WTC11 (cell line): ENCODE measurements around the gene UNC79. TPM values are rescaled to one million over a fixed set of nuclear protein-coding genes. Genes with fewer than 3 reads are reported as not detected.

Experiments used
- ATAC-seq: fragments of 200-7000 bp; cut with Tn5 transposase; 2 replicates; pipeline ENCODE4 v1.10.0; 2021; ENCODE audit warnings: mild to moderate bottlenecking, moderate library complexity
- CTCF ChIA-PET: fragments of 300-600 bp; sonication (Branson Sonifier 250); formaldehyde crosslinking; loops from one replicate; lab custom pipeline; 2021; ENCODE audit warnings: antibody characterized with exemption; lab: Charles Lee
- POLR2A ChIA-PET: fragments of 350-600 bp; sonication (Branson Sonifier 250); formaldehyde crosslinking; loops from one replicate; lab custom pipeline; 2021; ENCODE audit warnings: antibody characterized with exemption; lab: Charles Lee
- DNase-seq: peaks from one replicate; pipeline ENCODE4 v3.0.0; 2021; ENCODE audit warnings: low spot score
- H3K27ac Mint-ChIP-seq: 2 replicates; pipeline ENCODE4 v1.8.0; 2021; ENCODE audit warnings: mixed read lengths
- H3K27me3 Mint-ChIP-seq: 2 replicates; pipeline ENCODE4 v1.8.0; 2021; ENCODE audit warnings: low read depth, mild to moderate bottlenecking, moderate library complexity, mixed read lengths
- H3K36me3 Mint-ChIP-seq: 2 replicates; pipeline ENCODE4 v1.8.0; 2021; ENCODE audit warnings: mixed read lengths
- H3K4me1 Mint-ChIP-seq: 2 replicates; pipeline ENCODE4 v1.8.0; 2022; ENCODE audit warnings: mixed read lengths
- H3K4me3 Mint-ChIP-seq: 2 replicates; pipeline ENCODE4 v1.8.0; 2021; ENCODE audit warnings: mild to moderate bottlenecking, moderate library complexity, mixed read lengths
- H3K9me3 Mint-ChIP-seq: 2 replicates; pipeline ENCODE4 v1.8.0; 2021; ENCODE audit warnings: mixed read lengths
- CREB1 ChIP-seq: sonication (generic); formaldehyde crosslinking; IDR thresholded peaks from 2 replicates; pipeline ENCODE4 v1.8.0; 2023; ENCODE audit warnings: mild to moderate bottlenecking, missing genetic modification reagents
- FOXP1 ChIP-seq: sonication (generic); formaldehyde crosslinking; IDR thresholded peaks from 2 replicates; pipeline ENCODE4 v1.8.0; 2022; ENCODE audit warnings: missing genetic modification reagents, mild to moderate bottlenecking, moderate library complexity, borderline replicate concordance
- NR1H2 ChIP-seq: sonication (generic); formaldehyde crosslinking; IDR thresholded peaks from 2 replicates; pipeline ENCODE4 v1.9.0; 2021; ENCODE audit warnings: mild to moderate bottlenecking, moderate library complexity, missing genetic modification reagents
- TCF7 ChIP-seq: sonication (generic); formaldehyde crosslinking; IDR thresholded peaks from 2 replicates; pipeline ENCODE4 v1.8.0; 2022; ENCODE audit warnings: mild to moderate bottlenecking, low read depth, missing genetic modification reagents, moderate library complexity
- ZBTB21 ChIP-seq: sonication (generic); formaldehyde crosslinking; IDR thresholded peaks from 2 replicates; pipeline ENCODE4 v1.8.1; 2023; ENCODE audit warnings: mild to moderate bottlenecking, missing genetic modification reagents, borderline replicate concordance
- ZNF138 ChIP-seq: sonication (generic); formaldehyde crosslinking; conservative IDR thresholded peaks from 2 replicates; pipeline ENCODE4 v1.8.1; 2022; ENCODE audit warnings: mild to moderate bottlenecking, moderate library complexity, missing genetic modification reagents
- ZNF232 ChIP-seq: sonication (generic); formaldehyde crosslinking; IDR thresholded peaks from 2 replicates; pipeline ENCODE4 v1.8.0; 2022; ENCODE audit warnings: mild to moderate bottlenecking, missing genetic modification reagents
- ZNF263 ChIP-seq: sonication (generic); formaldehyde crosslinking; IDR thresholded peaks from 2 replicates; pipeline ENCODE4 v1.8.1; 2022; ENCODE audit warnings: low read depth, mild to moderate bottlenecking, moderate library complexity, missing genetic modification reagents
- ZNF423 ChIP-seq: fragments of 250-450 bp; sonication (Bioruptor Pico); IDR thresholded peaks from 2 replicates; pipeline ENCODE4 v2.1.2; 2022; ENCODE audit warnings: mild to moderate bottlenecking, moderate library complexity
- total RNA-seq: library from RNA; stranded (reverse); gene quantifications from 3 replicates; pipeline ENCODE4 v1.2.3, GENCODE V29; 2021
- TF ChIP-seq, protein P1 (sequence below): sonication (generic); formaldehyde crosslinking; IDR thresholded peaks from 2 replicates; pipeline ENCODE4 v1.8.1; 2022; ENCODE audit warnings: mild to moderate bottlenecking, missing genetic modification reagents, moderate library complexity, borderline replicate concordance
- TF ChIP-seq, protein P2 (sequence below): sonication (generic); formaldehyde crosslinking; IDR thresholded peaks from 2 replicates; pipeline ENCODE4 v1.8.0; 2022; ENCODE audit warnings: mild to moderate bottlenecking, missing genetic modification reagents
- TF ChIP-seq, protein P3 (sequence below): sonication (generic); formaldehyde crosslinking; IDR thresholded peaks from 2 replicates; pipeline ENCODE4 v1.8.0; 2022; ENCODE audit warnings: mild to moderate bottlenecking, missing genetic modification reagents
- TF ChIP-seq, protein P4 (sequence below): sonication (generic); formaldehyde crosslinking; IDR thresholded peaks from 2 replicates; pipeline ENCODE4 v1.8.1; 2023; ENCODE audit warnings: mild to moderate bottlenecking, missing genetic modification reagents
- TF ChIP-seq, protein P5 (sequence below): fragments of 200-600 bp; IDR thresholded peaks from 2 replicates; pipeline ENCODE4 v1.8.0; 2022; ENCODE audit warnings: antibody characterized with exemption
- TF ChIP-seq, protein P6 (sequence below): sonication (generic); formaldehyde crosslinking; IDR thresholded peaks from 2 replicates; pipeline ENCODE4 v1.8.1; 2022; ENCODE audit warnings: mild to moderate bottlenecking, moderate library complexity, missing genetic modification reagents
- TF ChIP-seq, protein P7 (sequence below): sonication (generic); formaldehyde crosslinking; IDR thresholded peaks from 2 replicates; pipeline ENCODE4 v1.8.0; 2022; ENCODE audit warnings: missing genetic modification reagents
- TF ChIP-seq, protein P8 (sequence below): sonication (generic); formaldehyde crosslinking; IDR thresholded peaks from 2 replicates; pipeline ENCODE4 v1.8.0; 2022; ENCODE audit warnings: mild to moderate bottlenecking, missing genetic modification reagents

The UNC79 gene
- total RNA-seq, 1 experiment from 2014 or later: 2.1 TPM

DNA sequence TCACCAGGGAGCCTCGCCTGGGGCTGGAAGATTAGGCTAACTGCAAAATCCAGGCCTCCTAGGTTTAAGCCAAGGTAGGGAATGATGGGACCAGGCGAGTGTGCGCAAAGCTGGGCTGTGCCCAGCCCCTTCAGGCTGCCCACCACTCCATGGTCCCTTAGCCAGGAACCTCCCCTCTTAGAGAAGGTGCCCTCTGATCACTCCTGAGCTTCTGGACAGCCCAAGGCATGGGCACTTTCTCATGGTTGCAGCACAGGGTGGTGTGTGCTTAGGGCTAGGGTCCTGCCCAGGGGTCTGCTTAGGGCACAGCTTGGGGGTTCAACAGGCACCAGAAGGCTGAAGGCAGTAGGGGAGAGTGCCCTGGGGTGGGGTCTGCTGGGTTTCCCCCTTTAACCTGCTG, 288.5 kb downstream of the UNC79 start:
- ChIA-PET POLR2A (no interaction called here), CTCF (interaction anchor here (1.2 to 1.9 kb wide), 3 partner anchors 64 to 220 kb away, joined by 3 to 6 read pairs (median 5); no protein-coding TSS in a partner anchor)
- Mint-ChIP-seq H3K27ac (no peak overlapping the region), H3K4me3 (no peak overlapping the region), H3K27me3 (no peaks in the 10 kb centered on the region), H3K36me3 (no peaks in the 10 kb centered on the region), H3K4me1 (no peaks in the 10 kb centered on the region)
- no peak for ATAC-seq
- no peak for DNase-seq
- TF ChIP-seq ZBTB21 (CRISPR knock-in tag) (no peak), ZNF138 (CRISPR knock-in tag) (no peak), FOXP1 (CRISPR knock-in tag) (no peak)
- TF ChIP-seq, protein P1, sequence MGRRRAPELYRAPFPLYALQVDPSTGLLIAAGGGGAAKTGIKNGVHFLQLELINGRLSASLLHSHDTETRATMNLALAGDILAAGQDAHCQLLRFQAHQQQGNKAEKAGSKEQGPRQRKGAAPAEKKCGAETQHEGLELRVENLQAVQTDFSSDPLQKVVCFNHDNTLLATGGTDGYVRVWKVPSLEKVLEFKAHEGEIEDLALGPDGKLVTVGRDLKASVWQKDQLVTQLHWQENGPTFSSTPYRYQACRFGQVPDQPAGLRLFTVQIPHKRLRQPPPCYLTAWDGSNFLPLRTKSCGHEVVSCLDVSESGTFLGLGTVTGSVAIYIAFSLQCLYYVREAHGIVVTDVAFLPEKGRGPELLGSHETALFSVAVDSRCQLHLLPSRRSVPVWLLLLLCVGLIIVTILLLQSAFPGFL: no peak
- TF ChIP-seq, protein P2, sequence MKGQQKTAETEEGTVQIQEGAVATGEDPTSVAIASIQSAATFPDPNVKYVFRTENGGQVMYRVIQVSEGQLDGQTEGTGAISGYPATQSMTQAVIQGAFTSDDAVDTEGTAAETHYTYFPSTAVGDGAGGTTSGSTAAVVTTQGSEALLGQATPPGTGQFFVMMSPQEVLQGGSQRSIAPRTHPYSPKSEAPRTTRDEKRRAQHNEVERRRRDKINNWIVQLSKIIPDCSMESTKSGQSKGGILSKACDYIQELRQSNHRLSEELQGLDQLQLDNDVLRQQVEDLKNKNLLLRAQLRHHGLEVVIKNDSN (CRISPR knock-in tag): no peak
- TF ChIP-seq, protein P3, sequence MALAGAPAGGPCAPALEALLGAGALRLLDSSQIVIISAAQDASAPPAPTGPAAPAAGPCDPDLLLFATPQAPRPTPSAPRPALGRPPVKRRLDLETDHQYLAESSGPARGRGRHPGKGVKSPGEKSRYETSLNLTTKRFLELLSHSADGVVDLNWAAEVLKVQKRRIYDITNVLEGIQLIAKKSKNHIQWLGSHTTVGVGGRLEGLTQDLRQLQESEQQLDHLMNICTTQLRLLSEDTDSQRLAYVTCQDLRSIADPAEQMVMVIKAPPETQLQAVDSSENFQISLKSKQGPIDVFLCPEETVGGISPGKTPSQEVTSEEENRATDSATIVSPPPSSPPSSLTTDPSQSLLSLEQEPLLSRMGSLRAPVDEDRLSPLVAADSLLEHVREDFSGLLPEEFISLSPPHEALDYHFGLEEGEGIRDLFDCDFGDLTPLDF (CRISPR knock-in tag): no peak
- TF ChIP-seq, protein P4, sequence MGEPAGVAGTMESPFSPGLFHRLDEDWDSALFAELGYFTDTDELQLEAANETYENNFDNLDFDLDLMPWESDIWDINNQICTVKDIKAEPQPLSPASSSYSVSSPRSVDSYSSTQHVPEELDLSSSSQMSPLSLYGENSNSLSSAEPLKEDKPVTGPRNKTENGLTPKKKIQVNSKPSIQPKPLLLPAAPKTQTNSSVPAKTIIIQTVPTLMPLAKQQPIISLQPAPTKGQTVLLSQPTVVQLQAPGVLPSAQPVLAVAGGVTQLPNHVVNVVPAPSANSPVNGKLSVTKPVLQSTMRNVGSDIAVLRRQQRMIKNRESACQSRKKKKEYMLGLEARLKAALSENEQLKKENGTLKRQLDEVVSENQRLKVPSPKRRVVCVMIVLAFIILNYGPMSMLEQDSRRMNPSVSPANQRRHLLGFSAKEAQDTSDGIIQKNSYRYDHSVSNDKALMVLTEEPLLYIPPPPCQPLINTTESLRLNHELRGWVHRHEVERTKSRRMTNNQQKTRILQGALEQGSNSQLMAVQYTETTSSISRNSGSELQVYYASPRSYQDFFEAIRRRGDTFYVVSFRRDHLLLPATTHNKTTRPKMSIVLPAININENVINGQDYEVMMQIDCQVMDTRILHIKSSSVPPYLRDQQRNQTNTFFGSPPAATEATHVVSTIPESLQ (CRISPR knock-in tag): no peak
- TF ChIP-seq, protein P5, sequence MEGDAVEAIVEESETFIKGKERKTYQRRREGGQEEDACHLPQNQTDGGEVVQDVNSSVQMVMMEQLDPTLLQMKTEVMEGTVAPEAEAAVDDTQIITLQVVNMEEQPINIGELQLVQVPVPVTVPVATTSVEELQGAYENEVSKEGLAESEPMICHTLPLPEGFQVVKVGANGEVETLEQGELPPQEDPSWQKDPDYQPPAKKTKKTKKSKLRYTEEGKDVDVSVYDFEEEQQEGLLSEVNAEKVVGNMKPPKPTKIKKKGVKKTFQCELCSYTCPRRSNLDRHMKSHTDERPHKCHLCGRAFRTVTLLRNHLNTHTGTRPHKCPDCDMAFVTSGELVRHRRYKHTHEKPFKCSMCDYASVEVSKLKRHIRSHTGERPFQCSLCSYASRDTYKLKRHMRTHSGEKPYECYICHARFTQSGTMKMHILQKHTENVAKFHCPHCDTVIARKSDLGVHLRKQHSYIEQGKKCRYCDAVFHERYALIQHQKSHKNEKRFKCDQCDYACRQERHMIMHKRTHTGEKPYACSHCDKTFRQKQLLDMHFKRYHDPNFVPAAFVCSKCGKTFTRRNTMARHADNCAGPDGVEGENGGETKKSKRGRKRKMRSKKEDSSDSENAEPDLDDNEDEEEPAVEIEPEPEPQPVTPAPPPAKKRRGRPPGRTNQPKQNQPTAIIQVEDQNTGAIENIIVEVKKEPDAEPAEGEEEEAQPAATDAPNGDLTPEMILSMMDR: no peak
- TF ChIP-seq, protein P6, sequence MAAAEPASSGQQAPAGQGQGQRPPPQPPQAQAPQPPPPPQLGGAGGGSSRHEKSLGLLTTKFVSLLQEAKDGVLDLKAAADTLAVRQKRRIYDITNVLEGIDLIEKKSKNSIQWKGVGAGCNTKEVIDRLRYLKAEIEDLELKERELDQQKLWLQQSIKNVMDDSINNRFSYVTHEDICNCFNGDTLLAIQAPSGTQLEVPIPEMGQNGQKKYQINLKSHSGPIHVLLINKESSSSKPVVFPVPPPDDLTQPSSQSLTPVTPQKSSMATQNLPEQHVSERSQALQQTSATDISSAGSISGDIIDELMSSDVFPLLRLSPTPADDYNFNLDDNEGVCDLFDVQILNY: no peak
- TF ChIP-seq, all 79 proteins: peak for 0
- H3K9me3 Mint-ChIP-seq: peaks cover 5% of the 10 kb centered on the region; the same call in 1 of the 2 replicates

DNA sequence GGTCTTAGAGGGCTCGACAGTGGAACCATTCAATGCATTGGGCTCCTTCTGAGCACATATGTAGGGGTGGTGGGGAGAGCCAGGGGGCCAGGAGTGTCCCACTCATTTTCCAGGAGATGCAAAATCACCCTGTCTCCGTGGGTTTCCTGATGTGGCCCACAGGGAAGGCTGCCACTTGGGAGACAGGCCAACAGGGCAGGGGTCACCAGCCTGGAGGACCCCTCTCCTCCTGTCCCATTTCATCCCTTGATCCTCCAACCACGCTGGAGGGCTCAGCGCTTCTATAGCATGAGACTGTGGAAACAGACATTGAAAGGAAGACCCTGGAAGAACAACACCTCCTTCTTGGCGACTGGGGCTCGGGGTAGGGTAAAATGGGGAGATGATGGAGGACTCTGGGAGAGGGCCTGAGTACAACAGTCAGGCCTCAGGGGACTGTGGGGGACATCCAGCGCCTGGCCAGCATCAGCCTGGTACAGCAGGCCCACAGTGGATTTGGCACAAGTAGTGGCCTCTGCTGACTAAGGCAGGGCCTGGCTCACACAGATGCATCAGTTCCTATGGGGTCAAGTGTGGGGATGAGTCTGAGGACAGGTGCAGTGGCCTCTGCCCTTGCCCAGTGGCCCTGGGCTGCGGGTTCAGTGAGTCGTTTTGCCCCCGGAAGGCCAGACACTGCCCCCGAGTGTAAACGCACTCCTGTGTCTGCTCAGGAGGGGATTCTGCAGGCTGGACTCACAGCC, 289.5 kb downstream of the UNC79 start:
- H3K4me1 Mint-ChIP-seq: peaks cover 4% of the 10 kb centered on the region; the same call in 1 of the 2 replicates
- H3K27ac Mint-ChIP-seq: no peak overlapping the region

DNA sequence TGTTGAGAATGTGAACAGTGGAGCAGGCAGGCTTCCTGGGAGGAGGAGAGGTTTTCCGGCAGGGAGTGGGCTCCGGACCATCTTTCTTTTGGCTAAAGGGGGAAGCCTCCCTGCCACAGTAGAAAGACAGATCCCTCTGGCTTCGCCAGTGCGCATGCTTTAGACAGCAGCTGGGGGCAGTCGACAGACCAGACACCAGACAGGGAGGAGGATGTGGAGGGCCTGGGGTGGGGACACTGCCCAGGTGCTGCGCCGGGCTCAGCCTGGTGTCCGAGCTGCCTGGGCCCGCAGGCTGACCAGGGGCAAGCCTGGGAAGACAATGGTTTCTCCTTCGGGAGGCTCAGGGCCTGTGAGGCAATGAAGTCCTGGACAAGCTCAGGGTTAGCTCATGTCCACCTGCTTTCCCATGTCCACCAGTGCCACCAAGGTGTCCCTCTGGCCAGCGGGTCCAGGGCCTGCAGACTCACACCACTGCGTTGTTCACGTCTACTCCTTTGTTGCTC, 290.3 kb downstream of the UNC79 start:
- ATAC-seq (no peak), DNase-seq (no peak)
- H3K4me1 Mint-ChIP-seq: peaks cover 4% of the 10 kb centered on the region; the same call in 1 of the 2 replicates
- no peak for TF ChIP-seq CREB1 (CRISPR knock-in tag)
- TF ChIP-seq, protein P7, sequence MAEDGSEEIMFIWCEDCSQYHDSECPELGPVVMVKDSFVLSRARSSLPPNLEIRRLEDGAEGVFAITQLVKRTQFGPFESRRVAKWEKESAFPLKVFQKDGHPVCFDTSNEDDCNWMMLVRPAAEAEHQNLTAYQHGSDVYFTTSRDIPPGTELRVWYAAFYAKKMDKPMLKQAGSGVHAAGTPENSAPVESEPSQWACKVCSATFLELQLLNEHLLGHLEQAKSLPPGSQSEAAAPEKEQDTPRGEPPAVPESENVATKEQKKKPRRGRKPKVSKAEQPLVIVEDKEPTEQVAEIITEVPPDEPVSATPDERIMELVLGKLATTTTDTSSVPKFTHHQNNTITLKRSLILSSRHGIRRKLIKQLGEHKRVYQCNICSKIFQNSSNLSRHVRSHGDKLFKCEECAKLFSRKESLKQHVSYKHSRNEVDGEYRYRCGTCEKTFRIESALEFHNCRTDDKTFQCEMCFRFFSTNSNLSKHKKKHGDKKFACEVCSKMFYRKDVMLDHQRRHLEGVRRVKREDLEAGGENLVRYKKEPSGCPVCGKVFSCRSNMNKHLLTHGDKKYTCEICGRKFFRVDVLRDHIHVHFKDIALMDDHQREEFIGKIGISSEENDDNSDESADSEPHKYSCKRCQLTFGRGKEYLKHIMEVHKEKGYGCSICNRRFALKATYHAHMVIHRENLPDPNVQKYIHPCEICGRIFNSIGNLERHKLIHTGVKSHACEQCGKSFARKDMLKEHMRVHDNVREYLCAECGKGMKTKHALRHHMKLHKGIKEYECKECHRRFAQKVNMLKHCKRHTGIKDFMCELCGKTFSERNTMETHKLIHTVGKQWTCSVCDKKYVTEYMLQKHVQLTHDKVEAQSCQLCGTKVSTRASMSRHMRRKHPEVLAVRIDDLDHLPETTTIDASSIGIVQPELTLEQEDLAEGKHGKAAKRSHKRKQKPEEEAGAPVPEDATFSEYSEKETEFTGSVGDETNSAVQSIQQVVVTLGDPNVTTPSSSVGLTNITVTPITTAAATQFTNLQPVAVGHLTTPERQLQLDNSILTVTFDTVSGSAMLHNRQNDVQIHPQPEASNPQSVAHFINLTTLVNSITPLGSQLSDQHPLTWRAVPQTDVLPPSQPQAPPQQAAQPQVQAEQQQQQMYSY (CRISPR knock-in tag): no peak
- TF ChIP-seq ZNF232 (CRISPR knock-in tag): no peak
- TF ChIP-seq ZNF263 (CRISPR knock-in tag): no peak
- no peak for TF ChIP-seq NR1H2 (CRISPR knock-in tag)
- no peak for TF ChIP-seq TCF7 (CRISPR knock-in tag)
- no peak for TF ChIP-seq ZNF423 (CRISPR knock-in tag)

More for the DNA sequence above, 289.5 kb downstream of the UNC79 start:
- no peak for ATAC-seq
- CTCF ChIA-PET: interaction anchor here (1.9 kb wide), 1 partner anchor 65 kb away, joined by 6 read pairs; no protein-coding TSS in a partner anchor
- Mint-ChIP-seq H3K4me3 (no peak overlapping the region), H3K27me3 (no peaks in the 10 kb centered on the region), H3K9me3 (peaks cover 5% of the 10 kb centered on the region; the same call in 1 of the 2 replicates)
- TF ChIP-seq, protein P8, sequence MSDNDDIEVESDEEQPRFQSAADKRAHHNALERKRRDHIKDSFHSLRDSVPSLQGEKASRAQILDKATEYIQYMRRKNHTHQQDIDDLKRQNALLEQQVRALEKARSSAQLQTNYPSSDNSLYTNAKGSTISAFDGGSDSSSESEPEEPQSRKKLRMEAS (CRISPR knock-in tag): no peak
- TF ChIP-seq, all 79 proteins: peak for 0
- POLR2A ChIA-PET: no interaction called here
- no peaks in the 10 kb centered on the region for H3K36me3 Mint-ChIP-seq
- no peak for DNase-seq

More for the DNA sequence above, 290.3 kb downstream of the UNC79 start:
- H3K36me3 Mint-ChIP-seq: no peaks in the 10 kb centered on the region
- peaks cover 5% of the 10 kb centered on the region; the same call in 1 of the 2 replicates for H3K9me3 Mint-ChIP-seq
- ChIA-PET CTCF (no interaction called here), POLR2A (no interaction called here)
- no peaks in the 10 kb centered on the region for H3K27me3 Mint-ChIP-seq
- H3K4me3 Mint-ChIP-seq: no peak overlapping the region
- no peak overlapping the region for H3K27ac Mint-ChIP-seq
